Endothelial cell of umbilical vein (primary cell): ENCODE measurements around the gene MAST4. TPM values are rescaled to one million over a fixed set of nuclear protein-coding genes. Genes with fewer than 3 reads are reported as not detected.

Experiments used
- BruUV-seq: library from RNA; stranded (reverse); fragments of 400-500 nt; replicated peaks from 2 replicates; lab custom pipeline; 2021; lab: Mats Ljungman, UMichigan
- CTCF ChIA-PET: fragments of 300-600, 350-600 bp; sonication (Branson Sonifier 250); formaldehyde crosslinking; loops from one replicate; lab custom pipeline; 2021; ENCODE audit warnings: antibody characterized with exemption, inconsistent platforms; lab: Charles Lee
- POLR2A ChIA-PET: fragments of 300-600, 350-600 bp; sonication (Branson Sonifier 250); formaldehyde crosslinking; loops from one replicate; lab custom pipeline; 2021; ENCODE audit warnings: antibody characterized with exemption, inconsistent platforms; lab: Charles Lee
- DNase-seq: peaks from one replicate; pipeline ENCODE4 v3.0.0-alpha.2; 2011; ENCODE audit warnings: low read depth, low spot score
- FAIRE-seq: peaks from 2 replicates; lab custom pipeline; 2011; peaks lifted over from hg19 to GRCh38; lab: Jason Lieb, UNC
- H2AFZ ChIP-seq: 2 replicates; pipeline ENCODE4 v1.6.0; 2012; ENCODE audit warnings: low read depth, low read length, control low read depth, inconsistent platforms
- H3K27ac ChIP-seq: 2 replicates; pipeline ENCODE4 v1.5.1; 2011; ENCODE audit warnings: low read depth, mild to moderate bottlenecking, control low read depth, low read length, moderate library complexity; ENCODE audit not compliant: insufficient read depth
- H3K27me3 ChIP-seq, 2 experiments: 2 replicates each; pipeline versions ENCODE4 v1.6.0 to v1.6.1; 2011; ENCODE audit warnings: low read length in 2 of 2, mixed read lengths in 1 of 2; ENCODE audit not compliant: control insufficient read depth in 2 of 2, insufficient read depth in 2 of 2
- H3K36me3 ChIP-seq, 2 experiments: 2 replicates in 1 of 2; 3 replicates in 1 of 2; pipeline ENCODE4 v1.5.1; 2011; ENCODE audit warnings: low read length in 2 of 2, mild to moderate bottlenecking in 1 of 2, moderate library complexity in 1 of 2; ENCODE audit not compliant: control insufficient read depth in 2 of 2, insufficient read depth in 2 of 2; ENCODE audit errors: extremely low read depth in 1 of 2
- H3K4me1 ChIP-seq: 3 replicates; pipeline ENCODE4 v1.5.1; 2011; ENCODE audit warnings: mild to moderate bottlenecking, low read length; ENCODE audit not compliant: control insufficient read depth, insufficient read depth; ENCODE audit errors: extremely low read depth
- H3K4me2 ChIP-seq: 2 replicates; pipeline ENCODE4 v1.6.1; 2011; ENCODE audit warnings: low read length, control low read depth, mixed read lengths; ENCODE audit not compliant: insufficient read depth
- H3K4me3 ChIP-seq, 3 experiments: fragments of 200-600 bp in 1 of 3; sonication (generic), shearing (Covaris generic) in 1 of 3; replicated peaks in 1 of 3; 2 replicates each; pipeline ENCODE4 v1.5.1; 2011 to 2016; ENCODE audit warnings: control low read depth in 3 of 3, low read length in 3 of 3, mild to moderate bottlenecking in 2 of 3, inconsistent platforms in 1 of 3, low read depth in 1 of 3, moderate library complexity in 1 of 3; ENCODE audit not compliant: insufficient read depth in 1 of 3
- H3K79me2 ChIP-seq: 2 replicates; pipeline ENCODE4 v1.6.0; 2012; ENCODE audit warnings: low read length, inconsistent platforms; ENCODE audit not compliant: control insufficient read depth, insufficient read depth
- H3K9ac ChIP-seq: replicated peaks from 2 replicates; pipeline ENCODE3; 2011; ENCODE audit warnings: low read length, control low read depth; ENCODE audit not compliant: insufficient read depth; ENCODE audit errors: extremely low read depth
- H3K9me1 ChIP-seq: replicated peaks from 3 replicates; pipeline ENCODE4 v1.6.0; 2011; ENCODE audit warnings: mild to moderate bottlenecking, low read length; ENCODE audit not compliant: control insufficient read depth, insufficient read depth; ENCODE audit errors: extremely low read depth
- H3K9me3 ChIP-seq: replicated peaks from 2 replicates; pipeline ENCODE4 v1.5.1; 2012; ENCODE audit warnings: low read length, inconsistent platforms; ENCODE audit not compliant: control insufficient read depth, insufficient read depth
- H4K20me1 ChIP-seq: replicated peaks from 2 replicates; pipeline ENCODE3; 2011; ENCODE audit warnings: mild to moderate bottlenecking, low read length; ENCODE audit not compliant: control insufficient read depth, insufficient read depth; ENCODE audit errors: extremely low read depth
- EZH2 ChIP-seq: IDR thresholded peaks from 2 replicates; pipeline ENCODE4 v1.6.1; 2012; ENCODE audit warnings: borderline replicate concordance, low read depth, mild to moderate bottlenecking, moderate library complexity, low read length, inconsistent platforms; ENCODE audit not compliant: severe bottlenecking
- FOS ChIP-seq: IDR thresholded peaks from 2 replicates; pipeline ENCODE4 v1.6.1; 2011; ENCODE audit warnings: mild to moderate bottlenecking, low read length, moderate library complexity, borderline replicate concordance; ENCODE audit not compliant: insufficient read depth
- GATA2 ChIP-seq: IDR thresholded peaks from 2 replicates; pipeline ENCODE4 v1.7.0; 2011; ENCODE audit warnings: low read depth, mild to moderate bottlenecking, moderate library complexity, mixed read lengths, low read length; ENCODE audit not compliant: insufficient read length, insufficient read depth
- JUN ChIP-seq: IDR thresholded peaks from 2 replicates; pipeline ENCODE4 v1.6.1; 2011; ENCODE audit warnings: borderline replicate concordance, low read depth; ENCODE audit not compliant: insufficient read length, insufficient read depth
- MAX ChIP-seq: IDR thresholded peaks from 2 replicates; pipeline ENCODE4 v1.6.1; 2011; ENCODE audit not compliant: insufficient read depth, insufficient read length
- MYC ChIP-seq: IDR thresholded peaks from one replicate; pipeline ENCODE4 v1.6.1; 2011; ENCODE audit warnings: mild to moderate bottlenecking, low read depth, low read length
- POLR2A ChIP-seq: IDR thresholded peaks from 2 replicates; pipeline ENCODE4 v1.6.1; 2012; ENCODE audit warnings: low read depth, mild to moderate bottlenecking, control low read depth, low read length
- POLR2AphosphoS5 ChIP-seq: IDR thresholded peaks from 2 replicates; pipeline ENCODE4 v1.6.1; 2012; ENCODE audit warnings: low read depth, mild to moderate bottlenecking, control low read depth, low read length, moderate library complexity; ENCODE audit not compliant: insufficient read depth
- dilution Hi-C: fragments of 300-500 bp; cut with MboI; formaldehyde crosslinking; loops from one replicate; pipeline ENCODE4 v1.15.0; 2019; ENCODE audit warnings: low sequenced_read_pairs; ENCODE audit not compliant: extremely low pct_ligation_motif_present
- intact Hi-C: fragments of 100-400 bp; cut with micrococcal nuclease; formaldehyde crosslinking; loops from one replicate; pipeline ENCODE4 v1.10.0; 2022
- polyA plus RNA-seq, 4 experiments: library from polyadenylated mRNA; depleted of rRNA in 3 of 4; stranded (reverse) in 3 of 4; unstranded in 1 of 4; fragments of >200 nt; gene quantifications; 2 replicates each; pipeline versions ENCODE4 v1.2.1 to v1.2.3, GENCODE V29; 2011 to 2012; ENCODE audit warnings: missing spikeins in 1 of 4
- total RNA-seq: library from RNA; stranded (reverse); gene quantifications from 2 replicates; pipeline ENCODE4 v1.2.3, GENCODE V29; 2021
- TF ChIP-seq, protein P1 (sequence below), 2 donors: IDR thresholded peaks; 1 replicate in 1 of 2; 2 replicates in 1 of 2; pipeline ENCODE4 v1.5.1; 2011; ENCODE audit warnings: low read length in 2 of 2, mild to moderate bottlenecking in 2 of 2, moderate library complexity in 2 of 2, control low read depth in 1 of 2, inconsistent platforms in 1 of 2, low read depth in 1 of 2; ENCODE audit not compliant: insufficient read depth in 1 of 2; ENCODE audit errors: extremely low read depth in 1 of 2

The MAST4 gene
- total and polyA plus RNA-seq, 2 donors (not counting 3 experiments of a cell fraction or from before 2014, with no cell fraction given), result 40.2 to 116 TPM

- ChIA-PET POLR2A (no interaction called here), CTCF (no interaction called here)
- TF ChIP-seq EZH2 (no peak), GATA2 (no peak), POLR2A (no peak), MAX (no peak), FOS (no peak), POLR2AphosphoS5 (no peak), JUN (no peak), MYC (no peak)
- TF ChIP-seq, protein P1, sequence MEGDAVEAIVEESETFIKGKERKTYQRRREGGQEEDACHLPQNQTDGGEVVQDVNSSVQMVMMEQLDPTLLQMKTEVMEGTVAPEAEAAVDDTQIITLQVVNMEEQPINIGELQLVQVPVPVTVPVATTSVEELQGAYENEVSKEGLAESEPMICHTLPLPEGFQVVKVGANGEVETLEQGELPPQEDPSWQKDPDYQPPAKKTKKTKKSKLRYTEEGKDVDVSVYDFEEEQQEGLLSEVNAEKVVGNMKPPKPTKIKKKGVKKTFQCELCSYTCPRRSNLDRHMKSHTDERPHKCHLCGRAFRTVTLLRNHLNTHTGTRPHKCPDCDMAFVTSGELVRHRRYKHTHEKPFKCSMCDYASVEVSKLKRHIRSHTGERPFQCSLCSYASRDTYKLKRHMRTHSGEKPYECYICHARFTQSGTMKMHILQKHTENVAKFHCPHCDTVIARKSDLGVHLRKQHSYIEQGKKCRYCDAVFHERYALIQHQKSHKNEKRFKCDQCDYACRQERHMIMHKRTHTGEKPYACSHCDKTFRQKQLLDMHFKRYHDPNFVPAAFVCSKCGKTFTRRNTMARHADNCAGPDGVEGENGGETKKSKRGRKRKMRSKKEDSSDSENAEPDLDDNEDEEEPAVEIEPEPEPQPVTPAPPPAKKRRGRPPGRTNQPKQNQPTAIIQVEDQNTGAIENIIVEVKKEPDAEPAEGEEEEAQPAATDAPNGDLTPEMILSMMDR (IDR thresholded peaks at IDR 0.05; ENCODE audit: extremely low read depth in 1 of 2, insufficient read depth in 1 of 2, low read depth in 1 of 2, low read length in 2 of 2), result no peak
- Histone ChIP-seq H3K79me2 (no peaks in the 10 kb centered on the region), H3K9ac (no peak overlapping the region), H3K4me1 (no peaks in the 10 kb centered on the region), H3K27me3 (no peaks in the 10 kb centered on the region), H3K36me3 (no peaks in the 10 kb centered on the region), H3K9me3 (no peaks in the 10 kb centered on the region), H3K9me1 (no peaks in the 10 kb centered on the region), H2AFZ (no peak overlapping the region), H3K4me3 (no peak overlapping the region), H3K27ac (no peak overlapping the region), H4K20me1 (no peaks in the 10 kb centered on the region), H3K4me2 (no peak overlapping the region)
- dilution Hi-C loops (no loop called here), intact Hi-C loops (no loop called here)
- no TSS peak for BruUV-seq
- no peak for FAIRE-seq
- no peak for DNase-seq
Observed at GRCh38 chr5:66546541-66546940, 49.7 kb upstream of the MAST4 start.
